Transverse colon (tissue), 4 donors: Measurements from ENCODE around the gene RAB38.

Experiments
- CTCF ChIP-seq, 5 experiments: fragments of 200-600 bp in 3 of 5; fragments of 450-650 bp in 2 of 5; sonication (generic) in 3 of 5; IDR thresholded peaks; 1 replicate in 2 of 5; 2 replicates in 3 of 5; pipeline ENCODE4 v1.5.1; 2016 to 2017; ENCODE audit warnings: antibody characterized with exemption in 5 of 5, inconsistent platforms in 3 of 5, mild to moderate bottlenecking in 2 of 5, moderate library complexity in 1 of 5
- POLR2AphosphoS5 ChIP-seq, 3 donors: sonication (generic); formaldehyde crosslinking; IDR thresholded peaks; one replicate each; pipeline ENCODE4 v1.6.1; 2016; ENCODE audit warnings: antibody characterized with exemption in 3 of 3

- TF ChIP-seq CTCF (IDR thresholded peaks at IDR 0.05) (no peak), POLR2AphosphoS5 (IDR thresholded peaks at IDR 0.05) (no peak)
These were observed 22.9 kb downstream of the RAB38 start for GRCh38 chr11:88152381-88152780.
